Right lobe of liver (tissue), 6 donors: ENCODE measurements around the gene INSR. TPM values are rescaled to one million over a fixed set of nuclear protein-coding genes. Genes with fewer than 3 reads are reported as not detected.

ENCODE experiments used
- ATAC-seq, 4 donors: fragments of 200-7000 bp; cut with Tn5 transposase; one replicate each; pipeline ENCODE4 v1.9.1; 2020; ENCODE audit warnings: mild to moderate bottlenecking in 4 of 4, moderate library complexity in 4 of 4
- DNase-seq, 3 donors: peaks; one replicate each; pipeline ENCODE4 v3.0.0-alpha.2; 2020
- H3K27ac ChIP-seq, 3 donors: fragments of 200-600 bp; one replicate each; pipeline ENCODE4 v1.8.0; 2022
- H3K27me3 ChIP-seq, 2 donors: fragments of 200-600 bp; one replicate each; pipeline ENCODE4 v1.8.0; 2022
- H3K36me3 ChIP-seq, 4 donors: fragments of 200-600 bp; sonication (generic) in 1 of 4; one replicate each; pipeline versions ENCODE4 v1.5.1 to v1.8.0; 2017 to 2022; ENCODE audit warnings: control low read depth in 1 of 4
- H3K4me1 ChIP-seq, 4 donors: fragments of 200-600 bp; sonication (generic) in 1 of 4; one replicate each; pipeline versions ENCODE4 v1.5.1 to v1.8.0; 2017 to 2022; ENCODE audit warnings: control low read depth in 1 of 4
- H3K4me3 ChIP-seq, 3 donors: fragments of 200-600 bp; one replicate each; pipeline ENCODE4 v1.8.0; 2022
- H3K9me3 ChIP-seq, 4 donors: fragments of 200-600 bp; sonication (generic) in 1 of 4; one replicate each; pipeline versions ENCODE4 v1.5.1 to v1.8.0; 2017 to 2022; ENCODE audit warnings: control low read depth in 1 of 4
- POLR2A ChIP-seq: fragments of 450-650 bp; IDR thresholded peaks from one replicate; pipeline ENCODE4 v1.6.1; 2017; ENCODE audit warnings: antibody characterized with exemption, mild to moderate bottlenecking
- WGBS: methylation state at CpG from one replicate; pipeline ENCODE4 v1.1.6; 2018; ENCODE audit warnings: low coverage, low lambda C conversion rate; ENCODE audit not compliant: insufficient coverage; ENCODE audit errors: missing lambda C conversion rate; 5-methylcytosine and 5-hydroxymethylcytosine counted together
- intact Hi-C, 2 donors: fragments of 100-400 bp; cut with DNase I; formaldehyde crosslinking; loops; one replicate each; pipeline versions ENCODE4 v1.11.2 to v1.14.1; 2022
- total RNA-seq, 6 experiments: library from RNA; depleted of rRNA in 2 of 6; stranded (reverse); fragments of >200 nt in 2 of 6; fragmentation: NEBNext Ultra II Directional in 3 of 6; extraction: Animal tissue kit (Norgen Biotek cat#: 25700) in 3 of 6; gene quantifications; one replicate each; pipeline versions ENCODE4 v1.1.0 to v1.2.4, GENCODE V29; 2016 to 2023
- TF ChIP-seq, protein P1 (sequence below), 4 donors: fragments of 200-600 bp in 3 of 4; fragments of 450-650 bp in 1 of 4; IDR thresholded peaks; one replicate each; pipeline versions ENCODE4 v1.5.1 to v1.8.0; 2016 to 2022; ENCODE audit warnings: antibody characterized with exemption in 4 of 4, mild to moderate bottlenecking in 2 of 4
- donor health status: DM: no; HTN: yes; CAD: no.
- donor health status: DM: no; HTN: no; CAD: no.
- donor health status: DM: no; HTN: no; CAD: no.
- donor health status: DM: no; HTN: yes; CAD: no.
- donor health status: DM: no; HTN: yes; CAD: no.

INSR gene
- total RNA-seq, 6 experiments from 2014 or later: 82.7 to 121 (median 106) TPM

DNA sequence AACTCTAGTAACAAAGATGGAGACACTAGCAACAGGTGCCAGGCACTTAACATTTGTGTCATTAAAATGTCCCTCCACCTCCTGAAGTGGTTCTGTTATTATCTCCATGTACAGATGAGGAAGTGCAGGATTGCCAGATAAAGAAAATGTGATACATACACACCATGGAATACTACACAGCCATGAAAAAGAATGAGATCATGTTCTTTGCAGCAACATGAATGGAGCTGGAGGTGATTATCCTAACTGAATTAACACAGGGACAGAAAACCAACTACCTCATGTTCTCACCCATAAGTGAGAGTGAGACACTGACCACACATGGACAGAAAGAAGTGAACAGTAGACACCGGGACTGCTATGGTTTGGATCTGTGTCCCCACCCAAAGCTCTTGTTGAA is 164.2 kb downstream of the INSR start:
- no peak overlapping the region for H3K4me3 ChIP-seq
- peaks cover 0 to 6% (median 0%) of the 10 kb centered on the region in 4 donors for H3K9me3 ChIP-seq
- DNase-seq (no peak), ATAC-seq (no peak)
- intact Hi-C loops: no loop called here
- H3K36me3 ChIP-seq: peaks cover 14 to 83% (median 49%) of the 10 kb centered on the region in 4 donors
- TF ChIP-seq, protein P1, sequence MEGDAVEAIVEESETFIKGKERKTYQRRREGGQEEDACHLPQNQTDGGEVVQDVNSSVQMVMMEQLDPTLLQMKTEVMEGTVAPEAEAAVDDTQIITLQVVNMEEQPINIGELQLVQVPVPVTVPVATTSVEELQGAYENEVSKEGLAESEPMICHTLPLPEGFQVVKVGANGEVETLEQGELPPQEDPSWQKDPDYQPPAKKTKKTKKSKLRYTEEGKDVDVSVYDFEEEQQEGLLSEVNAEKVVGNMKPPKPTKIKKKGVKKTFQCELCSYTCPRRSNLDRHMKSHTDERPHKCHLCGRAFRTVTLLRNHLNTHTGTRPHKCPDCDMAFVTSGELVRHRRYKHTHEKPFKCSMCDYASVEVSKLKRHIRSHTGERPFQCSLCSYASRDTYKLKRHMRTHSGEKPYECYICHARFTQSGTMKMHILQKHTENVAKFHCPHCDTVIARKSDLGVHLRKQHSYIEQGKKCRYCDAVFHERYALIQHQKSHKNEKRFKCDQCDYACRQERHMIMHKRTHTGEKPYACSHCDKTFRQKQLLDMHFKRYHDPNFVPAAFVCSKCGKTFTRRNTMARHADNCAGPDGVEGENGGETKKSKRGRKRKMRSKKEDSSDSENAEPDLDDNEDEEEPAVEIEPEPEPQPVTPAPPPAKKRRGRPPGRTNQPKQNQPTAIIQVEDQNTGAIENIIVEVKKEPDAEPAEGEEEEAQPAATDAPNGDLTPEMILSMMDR (IDR thresholded peaks at IDR 0.05): no peak
- TF ChIP-seq POLR2A: no peak
- no peaks in the 10 kb centered on the region for H3K27me3 ChIP-seq
- 100% methylated on average over 1 of the region's 1 CpG for WGBS
- peaks cover 0 to 12% (median 5%) of the 10 kb centered on the region in 4 donors for H3K4me1 ChIP-seq
- H3K27ac ChIP-seq: no peak overlapping the region

DNA sequence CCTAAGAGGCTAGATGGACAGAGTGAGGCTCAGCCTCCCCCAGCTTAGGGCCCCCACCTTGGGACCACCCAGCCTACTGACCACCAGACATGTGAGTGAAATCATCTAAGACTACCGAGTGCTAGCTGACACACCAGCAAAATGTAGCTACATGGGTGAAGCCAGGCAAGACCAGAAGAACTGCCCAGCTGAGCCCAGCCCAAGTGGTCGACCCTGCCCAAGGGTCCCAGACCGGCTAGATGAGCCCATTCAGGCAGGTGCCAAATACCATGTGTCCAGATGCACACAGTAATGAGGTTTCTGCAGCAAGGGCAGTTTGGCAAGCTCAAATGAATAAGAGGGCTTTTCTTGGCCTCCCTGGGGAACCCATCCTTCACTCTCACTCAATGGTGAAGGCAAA is 168.1 kb downstream of the INSR start:
- no CpG with 5 or more reads among the region's 3 CpGs for WGBS
- no peak for TF ChIP-seq POLR2A
- TF ChIP-seq, protein P1 (IDR thresholded peaks at IDR 0.05): no peak
- H3K4me1 ChIP-seq: no peaks in the 10 kb centered on the region
- intact Hi-C loops: no loop called here
- DNase-seq: no peak
- H3K36me3 ChIP-seq: peaks cover 14 to 90% (median 63%) of the 10 kb centered on the region in 4 donors
- H3K4me3 ChIP-seq: no peak overlapping the region
- peaks cover 0 to 6% (median 0%) of the 10 kb centered on the region in 4 donors for H3K9me3 ChIP-seq
- H3K27ac ChIP-seq: no peak overlapping the region
- ATAC-seq: peak in 1 of 4 donors; percentile 32
- no peaks in the 10 kb centered on the region for H3K27me3 ChIP-seq

DNA sequence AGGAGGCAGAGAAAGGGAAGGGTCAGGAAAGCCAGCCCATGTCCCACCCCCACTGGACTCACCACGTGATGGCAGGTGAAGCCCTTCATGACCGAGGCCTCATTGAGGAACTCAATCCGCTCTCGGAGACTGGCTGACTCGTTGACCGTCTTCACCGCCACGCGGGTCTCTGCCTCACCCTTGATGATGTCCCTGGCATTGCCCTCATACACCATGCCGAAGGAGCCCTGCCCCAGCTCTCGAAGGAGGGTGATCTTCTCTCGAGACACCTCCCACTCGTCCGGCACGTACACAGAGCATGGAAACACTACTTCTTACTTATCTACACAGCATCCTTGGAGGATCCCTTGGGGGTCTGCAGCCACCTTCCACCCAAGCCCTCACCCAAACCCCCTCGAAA is 169.0 kb downstream of the INSR start:
- 86% methylated on average over 13 of the region's 16 CpGs for WGBS
- Histone ChIP-seq H3K9me3 (peaks cover 0 to 6% (median 0%) of the 10 kb centered on the region in 4 donors), H3K36me3 (peaks cover 12 to 90% (median 65%) of the 10 kb centered on the region in 4 donors), H3K27ac (peak overlapping the region in 2 of 3 donors; percentile 55 to 69), H3K27me3 (no peaks in the 10 kb centered on the region), H3K4me1 (no peaks in the 10 kb centered on the region), H3K4me3 (no peak overlapping the region)
- DNase-seq (no peak), ATAC-seq (peak in 1 of 4 donors; percentile 20)
- TF ChIP-seq, protein P1 (IDR thresholded peaks at IDR 0.05): no peak
- TF ChIP-seq POLR2A: no peak
- intact Hi-C loops: no loop called here

DNA sequence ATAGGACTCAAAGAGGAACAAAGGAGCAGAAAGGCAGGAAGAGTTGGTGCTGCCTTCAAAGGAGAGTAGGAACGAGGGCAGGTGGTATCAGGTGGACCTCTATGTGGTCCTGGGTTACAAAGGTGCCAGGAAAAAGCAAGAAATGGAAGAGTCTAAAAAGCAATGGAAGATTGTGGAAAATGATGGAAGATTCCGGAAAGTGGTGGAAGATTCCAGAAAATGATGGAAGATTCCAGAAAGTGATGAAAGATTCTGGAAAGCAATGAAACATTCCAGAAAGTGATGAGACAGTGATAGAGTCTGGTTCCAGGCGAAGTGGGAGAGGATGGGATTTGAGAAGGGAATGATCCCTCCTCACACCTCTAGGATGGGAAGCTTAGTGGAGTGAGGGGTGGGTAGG is 169.4 kb downstream of the INSR start:
- peak in 1 of 4 donors; percentile 26 for ATAC-seq
- peaks cover 7 to 90% (median 64%) of the 10 kb centered on the region in 4 donors for H3K36me3 ChIP-seq

More for the DNA sequence above, 169.4 kb downstream of the INSR start:
- TF ChIP-seq, protein P1 (IDR thresholded peaks at IDR 0.05): no peak
- no peak for TF ChIP-seq POLR2A
- Histone ChIP-seq H3K4me3 (no peak overlapping the region), H3K27ac (peak overlapping the region in 2 of 3 donors; percentile 55 to 69), H3K9me3 (peaks cover 0 to 6% (median 0%) of the 10 kb centered on the region in 4 donors), H3K4me1 (no peaks in the 10 kb centered on the region), H3K27me3 (no peaks in the 10 kb centered on the region)
- DNase-seq: no peak
- 63% methylated on average over 3 of the region's 3 CpGs for WGBS
- intact Hi-C loops: no loop called here
